GM13976 (cell line): Measurements from ENCODE around the gene KRT13.

Source experiments
- DNase-seq: peaks from one replicate; pipeline ENCODE4 v3.0.0; 2012; ENCODE audit warnings: low spot score
- in situ Hi-C: fragments of 300-500 bp; cut with MboI; formaldehyde crosslinking; loops from one replicate; pipeline ENCODE4 v1.12.0; 2022; ENCODE audit warnings: low sequenced_read_pairs, mixed read lengths, inconsistent platforms; ENCODE audit not compliant: unreplicated experiment
- TF ChIP-seq, protein P1 (sequence below): IDR thresholded peaks from 2 replicates; pipeline ENCODE4 v1.5.1; 2012; ENCODE audit warnings: borderline replicate concordance, mild to moderate bottlenecking; ENCODE audit not compliant: insufficient read depth; ENCODE audit errors: extremely low read depth, missing control alignments, control extremely low read depth

KRT13 gene

GRCh38 chr17:41496803-41497484 is 8.5 kb downstream of the KRT13 start:
- in situ Hi-C loops = no loop called here
- DNase-seq = peak; percentile 76
- TF ChIP-seq, protein P1, sequence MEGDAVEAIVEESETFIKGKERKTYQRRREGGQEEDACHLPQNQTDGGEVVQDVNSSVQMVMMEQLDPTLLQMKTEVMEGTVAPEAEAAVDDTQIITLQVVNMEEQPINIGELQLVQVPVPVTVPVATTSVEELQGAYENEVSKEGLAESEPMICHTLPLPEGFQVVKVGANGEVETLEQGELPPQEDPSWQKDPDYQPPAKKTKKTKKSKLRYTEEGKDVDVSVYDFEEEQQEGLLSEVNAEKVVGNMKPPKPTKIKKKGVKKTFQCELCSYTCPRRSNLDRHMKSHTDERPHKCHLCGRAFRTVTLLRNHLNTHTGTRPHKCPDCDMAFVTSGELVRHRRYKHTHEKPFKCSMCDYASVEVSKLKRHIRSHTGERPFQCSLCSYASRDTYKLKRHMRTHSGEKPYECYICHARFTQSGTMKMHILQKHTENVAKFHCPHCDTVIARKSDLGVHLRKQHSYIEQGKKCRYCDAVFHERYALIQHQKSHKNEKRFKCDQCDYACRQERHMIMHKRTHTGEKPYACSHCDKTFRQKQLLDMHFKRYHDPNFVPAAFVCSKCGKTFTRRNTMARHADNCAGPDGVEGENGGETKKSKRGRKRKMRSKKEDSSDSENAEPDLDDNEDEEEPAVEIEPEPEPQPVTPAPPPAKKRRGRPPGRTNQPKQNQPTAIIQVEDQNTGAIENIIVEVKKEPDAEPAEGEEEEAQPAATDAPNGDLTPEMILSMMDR = peak; percentile 41

GRCh38 chr17:41494524-41494923 is 10.9 kb downstream of the KRT13 start:
- DNase-seq = no peak
- TF ChIP-seq, protein P1 = no peak
- in situ Hi-C loops = no loop called here

GRCh38 chr17:41492771-41493170 is 12.6 kb downstream of the KRT13 start:
- TF ChIP-seq, protein P1 = no peak
- no peak for DNase-seq
- in situ Hi-C loops = no loop called here

GRCh38 chr17:41492351-41492750 is 13.1 kb downstream of the KRT13 start:
- in situ Hi-C loops = no loop called here
- DNase-seq = no peak
- TF ChIP-seq, protein P1 = no peak

DNA sequence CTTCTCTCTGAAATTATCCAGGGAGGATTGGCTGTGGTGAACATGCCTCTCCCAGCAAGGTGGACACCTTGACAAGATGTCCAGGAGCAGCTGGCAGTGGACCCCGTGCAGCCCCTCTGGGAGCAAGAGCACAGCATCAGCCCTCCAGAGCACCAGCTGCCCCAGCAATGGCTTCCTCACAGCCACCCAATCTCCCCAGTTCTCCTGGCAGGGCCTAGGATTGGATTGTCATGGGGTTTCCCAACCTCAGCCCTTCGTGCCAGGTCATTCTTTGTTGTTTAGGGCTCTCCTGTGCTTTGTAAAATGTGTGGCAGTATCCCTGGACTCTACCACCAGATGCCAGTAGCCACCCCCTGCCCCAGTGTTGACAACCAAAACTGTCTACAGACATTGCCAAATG is 13.9 kb downstream of the KRT13 start:
- in situ Hi-C loops = no loop called here
- TF ChIP-seq, protein P1 = no peak
- no peak for DNase-seq

DNA sequence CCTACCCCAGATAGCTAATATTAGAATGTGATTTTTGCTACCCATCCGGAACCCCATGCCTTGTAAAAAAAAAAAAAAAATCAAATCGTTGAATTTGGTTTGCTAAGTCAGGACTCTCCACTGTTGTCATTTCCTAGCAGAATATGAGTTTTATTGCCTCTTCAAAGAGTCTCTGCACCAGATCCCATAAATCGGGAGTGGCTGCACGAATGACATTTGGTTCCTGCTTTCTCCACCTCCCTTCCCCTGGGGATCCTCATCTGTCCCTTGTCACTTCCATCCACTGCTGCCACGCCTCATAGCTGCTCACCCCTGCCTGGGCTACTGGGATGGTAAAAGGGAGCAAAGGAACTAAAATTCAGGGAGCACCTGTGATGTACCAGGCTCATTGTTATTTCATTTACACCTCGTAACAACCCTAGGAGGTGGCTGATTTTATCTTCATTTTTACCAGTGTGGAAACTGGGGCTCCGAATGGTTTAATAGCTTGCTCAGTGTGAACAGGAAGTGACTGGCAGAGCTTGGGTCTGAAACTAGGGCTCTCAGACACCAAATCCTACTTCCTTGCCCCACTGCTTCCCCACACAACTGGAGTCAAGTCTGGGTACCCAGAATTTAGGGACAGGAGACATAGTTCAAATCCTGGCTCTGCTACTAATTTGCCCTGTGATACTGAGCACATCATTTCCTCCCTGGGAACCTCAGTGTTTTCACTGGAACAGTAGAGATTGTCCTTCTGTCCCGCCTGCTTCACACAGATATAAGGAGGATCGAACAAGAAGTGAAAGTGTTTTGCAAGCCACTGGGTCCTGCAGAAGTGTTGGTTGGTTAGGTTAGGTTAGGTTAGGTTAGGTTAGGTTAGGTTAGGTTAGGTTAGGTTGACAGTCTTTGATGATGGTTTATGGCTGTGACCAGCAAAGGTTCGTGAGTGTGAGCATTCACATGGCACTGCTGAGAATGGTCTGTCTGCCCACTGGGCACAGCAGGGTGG is 15.1 kb downstream of the KRT13 start:
- in situ Hi-C loops = no loop called here
- TF ChIP-seq, protein P1 = no peak
- no peak for DNase-seq
